ENCODE data around the gene ANKRD23. TPM values are rescaled to one million over a fixed set of nuclear protein-coding genes. Genes with fewer than 3 reads are reported as not detected.

ANKRD23 gene
- total and polyA plus RNA-seq, 8 donors: 3.0 to 10.5 (median 5.7) TPM

DNA sequence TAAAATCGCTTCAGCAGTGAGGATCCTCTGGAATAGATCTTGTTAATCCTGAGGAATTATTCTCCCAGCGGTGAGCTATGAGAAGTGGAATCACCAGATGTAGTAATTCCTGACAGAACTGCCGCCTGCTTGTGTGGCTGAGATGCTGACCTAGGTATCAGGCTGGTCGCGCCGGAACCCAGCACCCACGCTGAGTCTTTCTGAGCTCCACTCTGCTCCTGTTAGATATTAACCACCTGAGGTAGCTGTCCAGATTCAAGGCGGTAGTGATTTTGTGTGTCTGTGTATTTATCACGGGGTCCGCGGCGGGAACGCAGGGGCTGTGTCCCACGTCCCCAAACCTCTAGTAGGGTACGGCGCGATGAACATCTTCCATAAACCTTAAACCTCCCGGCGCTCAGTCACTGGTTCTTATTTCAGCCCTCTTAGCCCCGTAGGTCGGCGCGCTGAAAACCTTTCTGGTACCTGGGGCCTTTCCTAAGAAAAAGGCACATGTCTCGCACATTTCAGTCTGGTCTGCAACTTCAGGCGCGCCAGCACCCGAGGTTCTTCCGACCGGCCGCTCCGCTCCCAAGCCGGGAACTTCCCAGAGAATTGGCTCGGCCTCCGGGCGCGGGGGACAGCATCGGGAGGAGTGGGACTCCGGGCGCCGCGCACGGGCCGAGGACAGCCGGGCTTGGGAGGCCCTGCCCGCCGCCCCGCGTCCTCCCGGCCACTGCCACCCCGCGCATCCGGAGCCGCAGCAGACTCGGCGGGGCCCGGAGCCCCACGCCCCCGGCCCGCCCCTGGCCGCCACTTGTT lies 28.3 kb downstream of the ANKRD23 start:
- no peaks in the 10 kb centered on the region for H3K27me3 ChIP-seq
- H3K4me3 ChIP-seq: peak overlapping the region; percentile 70 to 81
- no peaks in the 10 kb centered on the region for H3K9me3 ChIP-seq
- intact Hi-C loops (cut with DNase I): no loop called here
- DNase-seq (peak in 1 of 4 donors; percentile 64), ATAC-seq (no peak)
- H3K36me3 ChIP-seq: peaks cover 0 to 2% of the 10 kb centered on the region in 2 donors
- peak overlapping the region; percentile 91 to 96 for H3K27ac ChIP-seq
- H3K4me1 ChIP-seq: peaks cover 25 to 44% of the 10 kb centered on the region in 2 donors
- no peak for TF ChIP-seq CTCF (IDR thresholded peaks at IDR 0.05)

- Histone ChIP-seq H3K27ac (no peak overlapping the region), H3K36me3 (peaks cover 0 to 19% of the 10 kb centered on the region in 2 donors), H3K4me1 (peaks cover 15 to 26% of the 10 kb centered on the region in 2 donors), H3K4me3 (no peak overlapping the region), H3K9me3 (no peaks in the 10 kb centered on the region), H3K27me3 (no peaks in the 10 kb centered on the region)
- no peak for TF ChIP-seq CTCF (IDR thresholded peaks at IDR 0.05)
- ATAC-seq (no peak), DNase-seq (no peak)
- intact Hi-C loops (cut with DNase I): no loop called here
Measured at GRCh38 chr2:96813656-96814055, 30.2 kb downstream of the ANKRD23 start.

DNA sequence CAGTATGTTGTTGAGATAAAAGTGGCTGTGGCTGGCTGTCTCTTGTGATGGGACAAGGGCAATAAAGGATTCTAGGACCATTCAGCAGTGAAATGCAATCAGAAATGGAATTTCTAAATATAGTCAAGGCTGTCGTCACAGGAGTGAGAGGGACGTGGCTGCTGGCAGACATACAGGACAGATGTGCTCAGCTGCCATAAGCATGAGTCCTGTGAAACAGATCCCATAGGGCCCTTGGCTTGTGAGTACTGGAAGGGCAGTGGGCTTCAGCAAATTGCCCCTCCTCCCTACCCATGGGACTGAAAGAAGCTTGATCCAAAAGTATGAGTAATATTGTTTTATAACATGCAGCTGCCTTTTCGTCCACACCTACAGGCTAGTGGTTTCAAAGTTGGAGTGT lies 31.9 kb downstream of the ANKRD23 start:
- no peaks in the 10 kb centered on the region for H3K9me3 ChIP-seq
- peaks cover 0 to 21% of the 10 kb centered on the region in 2 donors for H3K36me3 ChIP-seq
- no peak overlapping the region for H3K4me3 ChIP-seq
- no peak for TF ChIP-seq CTCF (IDR thresholded peaks at IDR 0.05)
- intact Hi-C loops (cut with DNase I): no loop called here
- H3K27me3 ChIP-seq: no peaks in the 10 kb centered on the region
- peaks cover 5 to 9% of the 10 kb centered on the region in 2 donors for H3K4me1 ChIP-seq
- peak in 1 of 4 donors; percentile 76 for DNase-seq
- H3K27ac ChIP-seq: no peak overlapping the region
- no peak for ATAC-seq

DNA sequence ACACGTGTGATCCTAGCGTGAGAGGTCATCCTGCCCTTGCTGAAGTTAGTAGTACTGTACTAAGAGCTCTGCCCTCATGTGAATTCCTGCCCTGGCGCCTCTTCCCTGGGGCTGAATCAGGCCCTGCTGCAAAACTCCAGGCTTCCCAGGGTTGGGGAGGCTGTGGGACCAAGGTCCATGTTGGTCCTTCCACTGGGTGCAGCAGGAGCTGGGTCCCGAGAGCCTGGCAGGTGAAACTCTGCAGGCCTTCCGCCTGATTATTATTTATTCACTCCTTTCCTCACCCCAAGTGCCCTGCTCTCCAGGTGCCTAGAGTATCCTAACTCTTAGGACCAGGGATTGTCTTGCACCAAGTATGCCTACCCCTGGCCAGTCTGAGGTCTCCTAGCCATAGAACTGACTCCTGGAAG lies 33.0 kb downstream of the ANKRD23 start:
- peaks cover 0 to 21% of the 10 kb centered on the region in 2 donors for H3K36me3 ChIP-seq
- no peak overlapping the region for H3K4me3 ChIP-seq
- H3K9me3 ChIP-seq: no peaks in the 10 kb centered on the region
- no peak for TF ChIP-seq CTCF (IDR thresholded peaks at IDR 0.05)
- no peak overlapping the region for H3K27ac ChIP-seq
- ATAC-seq (no peak), DNase-seq (peak in 1 of 4 donors; percentile 16)
- H3K27me3 ChIP-seq: no peaks in the 10 kb centered on the region
- intact Hi-C loops (cut with DNase I): no loop called here
- peaks cover 5 to 8% of the 10 kb centered on the region in 2 donors for H3K4me1 ChIP-seq

DNA sequence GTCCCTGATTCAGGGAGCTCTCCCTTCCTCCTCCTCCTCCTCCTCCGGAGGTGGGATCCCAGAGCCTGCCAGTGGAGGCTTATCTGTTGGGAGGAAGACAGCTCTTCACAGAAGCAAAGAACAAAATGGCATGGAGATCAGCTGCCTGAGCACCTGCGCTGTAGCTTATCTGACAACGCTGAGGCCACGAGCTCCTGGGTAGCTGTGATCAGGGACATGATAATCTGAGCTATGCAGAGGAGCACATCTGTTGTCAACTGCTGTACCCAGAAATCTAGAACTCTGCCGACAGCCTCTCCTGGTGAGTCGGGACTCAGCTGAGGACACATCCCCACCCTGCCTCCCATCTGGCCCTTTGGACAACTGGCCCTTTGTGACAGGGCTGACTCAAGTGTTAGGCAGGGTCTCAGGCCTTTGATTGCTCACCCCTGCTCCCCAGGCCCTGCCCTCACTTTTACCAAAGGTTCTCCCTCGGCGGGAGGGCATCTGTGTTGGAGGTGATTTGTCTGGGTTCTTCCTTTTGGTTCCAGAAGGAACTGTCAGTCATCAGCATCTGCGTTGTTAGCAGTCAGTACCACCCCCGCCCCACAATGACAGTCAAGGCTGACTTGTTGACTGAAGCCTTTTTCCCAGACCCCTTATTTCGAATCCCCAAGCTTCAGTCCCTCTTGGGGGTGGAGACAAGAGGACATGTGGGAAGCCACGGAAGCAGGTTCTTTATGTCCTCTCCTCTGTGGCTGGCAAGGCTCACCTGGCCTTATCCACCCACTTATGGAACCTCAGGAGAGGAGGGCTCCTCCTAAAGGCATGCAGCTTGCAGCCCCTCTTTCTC lies 33.7 kb downstream of the ANKRD23 start:
- Histone ChIP-seq H3K27ac (no peak overlapping the region), H3K27me3 (no peaks in the 10 kb centered on the region), H3K4me3 (no peak overlapping the region), H3K9me3 (no peaks in the 10 kb centered on the region), H3K4me1 (peaks cover 2 to 3% of the 10 kb centered on the region in 2 donors), H3K36me3 (peaks cover 0 to 21% of the 10 kb centered on the region in 2 donors)
- intact Hi-C loops (cut with DNase I): no loop called here
- no peak for TF ChIP-seq CTCF (IDR thresholded peaks at IDR 0.05)
- DNase-seq (peak in 1 of 4 donors; percentile 24), ATAC-seq (no peak)
